ENCODE measurements around the gene PTPN13. TPM values are rescaled to one million over a fixed set of nuclear protein-coding genes. Genes with fewer than 3 reads are reported as not detected.
A peak's percentile ranks its signal among the peaks of the same experiment; 100 is the strongest.
"Not testable (repeated sequence)": the region's sequence is repeated elsewhere in the genome, so short reads cannot be mapped to it uniquely, and the experiment has no call there.

PTPN13 gene
- total RNA-seq, 2 donors from 2014 or later, result 9.1 to 26.7 TPM

DNA sequence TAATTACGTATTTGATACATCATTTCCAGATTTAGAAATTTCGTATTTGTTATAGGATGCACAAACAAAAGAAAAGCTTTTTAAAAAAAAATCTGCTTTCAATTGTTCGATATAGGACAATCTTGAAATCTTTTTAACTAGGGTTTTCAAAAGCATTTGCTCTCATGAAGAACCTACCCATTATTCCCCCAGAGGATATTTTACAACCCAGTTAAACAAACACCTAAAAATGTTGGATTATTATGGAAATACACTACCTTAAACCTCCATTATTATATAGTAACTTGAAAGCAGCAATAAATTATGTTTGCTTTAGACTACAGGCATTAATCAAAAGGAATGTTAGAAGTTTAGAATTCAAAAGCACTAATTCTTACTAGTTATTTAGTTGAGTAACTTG lies 110.5 kb downstream of the PTPN13 start:
- intact Hi-C loops (cut with DNase I), result no loop called here
- WGBS, 2 donors, result 70 to 90% methylated on average over 3 of the region's 3 CpGs

DNA sequence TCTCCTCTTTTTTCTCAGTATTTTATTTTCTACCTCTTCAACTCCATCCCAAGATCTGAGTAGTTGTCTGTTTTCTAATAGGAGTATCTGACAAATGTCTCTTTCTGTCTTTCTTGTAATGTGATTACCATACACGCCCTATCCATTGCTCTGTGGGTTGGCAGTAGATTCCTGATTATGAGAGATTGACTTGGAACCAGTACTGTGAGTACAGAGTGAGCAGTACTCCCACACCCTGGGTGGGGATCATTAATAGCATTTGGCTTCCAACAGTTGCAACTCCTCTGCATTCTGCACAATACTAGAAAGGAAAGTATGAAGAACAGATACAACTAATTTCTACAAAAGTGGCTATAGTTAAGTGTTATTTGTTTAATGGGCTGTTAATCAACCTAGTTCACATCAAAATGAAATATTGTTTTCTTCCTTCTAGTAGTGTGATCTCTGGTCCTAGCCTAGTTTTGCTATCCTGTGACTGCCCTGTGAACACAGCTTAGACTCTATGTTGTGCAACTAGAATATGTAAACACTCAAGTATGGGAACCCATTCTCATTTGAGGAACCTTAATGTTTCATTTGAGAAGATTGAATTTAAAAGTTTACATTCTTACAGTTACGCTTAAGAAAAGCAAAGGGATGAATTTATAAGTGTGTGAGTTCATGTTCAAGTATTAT lies 112.9 kb downstream of the PTPN13 start:
- ATAC-seq (no peak), DNase-seq (no peak)
- WGBS, 2 donors, result 87% methylated on average over 2 of the region's 2 CpGs
- no peaks in the 10 kb centered on the region for H3K36me3 ChIP-seq (replicated peaks in 1 of 2; ENCODE audit: insufficient read depth in 1 of 2, low read depth in 2 of 2)
- TF ChIP-seq POLR2A (IDR thresholded peaks at IDR 0.05), result no peak
- no peaks in the 10 kb centered on the region for H3K27me3 ChIP-seq
- no peak overlapping the region for H3K27ac ChIP-seq
- H3K9me3 ChIP-seq, result no peaks in the 10 kb centered on the region
- H3K4me1 ChIP-seq, result no peaks in the 10 kb centered on the region
- H3K4me3 ChIP-seq, result no peak overlapping the region
- intact Hi-C loops (cut with DNase I), result no loop called here

More for the DNA sequence above, 110.5 kb downstream of the PTPN13 start:
- no peak overlapping the region for H3K4me3 ChIP-seq
- no peak overlapping the region for H3K27ac ChIP-seq
- ATAC-seq, result no peak
- no peaks in the 10 kb centered on the region for H3K4me1 ChIP-seq
- H3K9me3 ChIP-seq, result no peaks in the 10 kb centered on the region
- no peaks in the 10 kb centered on the region for H3K36me3 ChIP-seq (replicated peaks in 1 of 2; ENCODE audit: insufficient read depth in 1 of 2, low read depth in 2 of 2)
- H3K27me3 ChIP-seq, result no peaks in the 10 kb centered on the region
- TF ChIP-seq CTCF (IDR thresholded peaks at IDR 0.05) (no peak), POLR2A (IDR thresholded peaks at IDR 0.05) (no peak)
- DNase-seq, result no peak

DNA sequence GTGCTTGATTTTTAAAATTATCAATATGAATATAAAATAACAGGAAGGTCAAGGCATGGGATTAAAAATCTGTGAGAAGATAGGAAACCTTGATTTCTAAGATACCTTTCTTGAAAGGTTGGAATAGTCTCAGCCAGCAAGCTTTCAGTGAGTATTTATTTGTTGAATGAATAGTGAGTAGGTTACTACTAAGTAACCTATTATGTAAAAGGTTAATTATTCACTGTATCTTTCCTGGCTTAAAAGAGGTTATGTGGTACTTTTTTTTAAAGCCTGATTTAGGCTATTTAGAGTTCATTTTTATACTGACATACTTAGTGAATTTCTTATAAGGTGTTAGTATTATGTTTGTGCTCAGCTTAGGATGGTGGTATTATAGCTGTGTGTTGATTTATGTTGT lies 123.5 kb downstream of the PTPN13 start:
- ATAC-seq (peak; percentile 67), DNase-seq (no peak)
- intact Hi-C loops (cut with DNase I), result no loop called here
- H3K4me3 ChIP-seq, result no peak overlapping the region
- no peaks in the 10 kb centered on the region for H3K27me3 ChIP-seq
- H3K4me1 ChIP-seq, result no peaks in the 10 kb centered on the region
- H3K36me3 ChIP-seq (replicated peaks in 1 of 2; ENCODE audit: insufficient read depth in 1 of 2, low read depth in 2 of 2), result no peaks in the 10 kb centered on the region
- TF ChIP-seq CTCF (IDR thresholded peaks at IDR 0.05) (no peak), POLR2A (IDR thresholded peaks at IDR 0.05) (no peak)
- H3K9me3 ChIP-seq, result no peaks in the 10 kb centered on the region
- peak overlapping the region in 1 of 4 donors; percentile 60 for H3K27ac ChIP-seq

- 57 to 72% methylated on average over 3 of the region's 3 CpGs for WGBS, 2 donors
These were observed 124.0 kb downstream of the PTPN13 start for GRCh38 chr4:86718152-86718551.

DNA sequence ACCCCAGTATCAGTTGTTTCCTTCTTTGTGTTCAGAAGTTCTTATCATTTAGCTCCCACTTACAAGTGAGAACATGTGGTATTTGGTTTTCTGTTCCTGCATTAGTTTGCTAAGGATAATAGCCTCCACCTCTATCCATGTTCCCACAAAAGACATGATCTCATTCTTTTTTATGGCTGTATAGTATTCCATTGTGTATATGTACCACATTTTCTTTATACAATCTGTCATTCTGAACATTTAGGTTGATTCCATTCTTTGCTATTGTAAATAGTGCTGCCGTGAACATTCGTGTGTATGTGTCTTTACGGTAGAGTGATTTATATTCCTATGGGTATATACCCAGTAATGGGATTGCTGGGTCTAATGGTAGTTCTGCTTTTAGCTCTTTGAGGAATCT lies 125.0 kb downstream of the PTPN13 start:
- 76 to 97% methylated on average over 3 of the region's 3 CpGs for WGBS, 2 donors
- intact Hi-C loops (cut with DNase I), result not testable (repeated sequence)

More at GRCh38 chr4:86718152-86718551, 124.0 kb downstream of the PTPN13 start:
- H3K4me1 ChIP-seq, result no peaks in the 10 kb centered on the region
- no peak for ATAC-seq
- H3K36me3 ChIP-seq (replicated peaks in 1 of 2; ENCODE audit: insufficient read depth in 1 of 2, low read depth in 2 of 2), result no peaks in the 10 kb centered on the region
- no peak overlapping the region for H3K4me3 ChIP-seq
- TF ChIP-seq POLR2A (IDR thresholded peaks at IDR 0.05), result no peak
- TF ChIP-seq CTCF (IDR thresholded peaks at IDR 0.05), result no peak
- H3K27me3 ChIP-seq, result no peaks in the 10 kb centered on the region
- no peaks in the 10 kb centered on the region for H3K9me3 ChIP-seq
- H3K27ac ChIP-seq, result peak overlapping the region in 2 of 4 donors; percentile 23 to 60
- no peak for DNase-seq
- intact Hi-C loops (cut with DNase I), result no loop called here

DNA sequence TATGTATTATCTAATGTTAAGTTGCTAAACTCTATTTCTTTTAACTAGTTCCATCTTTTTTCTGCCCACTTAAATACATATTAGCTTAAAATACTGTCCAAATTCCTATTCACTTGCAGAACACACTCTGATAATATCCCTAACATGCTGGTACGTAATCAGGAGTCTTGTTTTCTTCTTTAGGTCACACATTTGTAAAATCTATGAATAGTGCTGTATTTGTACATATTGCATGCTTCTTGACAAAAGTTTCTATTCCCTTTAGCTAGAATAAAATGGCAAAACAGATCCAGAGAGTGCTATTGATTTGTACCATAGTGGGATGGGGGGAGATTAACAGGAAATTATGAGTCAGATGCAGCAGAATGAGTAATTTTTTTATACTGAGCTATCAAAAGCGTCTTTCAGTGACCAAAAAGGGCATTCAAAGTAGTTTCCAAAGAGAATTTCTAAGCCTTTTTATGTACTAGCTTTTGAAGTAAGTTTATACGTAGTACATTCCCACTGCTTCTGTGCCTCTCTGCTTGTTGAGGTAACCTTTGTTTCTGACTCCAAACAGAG lies 126.5 kb downstream of the PTPN13 start:
- Histone ChIP-seq H3K36me3 (replicated peaks in 1 of 2; ENCODE audit: insufficient read depth in 1 of 2, low read depth in 2 of 2) (no peaks in the 10 kb centered on the region), H3K4me3 (no peak overlapping the region), H3K27me3 (no peaks in the 10 kb centered on the region), H3K4me1 (no peaks in the 10 kb centered on the region), H3K27ac (no peak overlapping the region), H3K9me3 (no peaks in the 10 kb centered on the region)
- WGBS, 2 donors, result 71 to 72% methylated on average over 3 of the region's 3 CpGs
- no peak for DNase-seq
- no peak for TF ChIP-seq POLR2A (IDR thresholded peaks at IDR 0.05)
- no peak for TF ChIP-seq CTCF (IDR thresholded peaks at IDR 0.05)
- intact Hi-C loops (cut with DNase I), result no loop called here
- ATAC-seq, result no peak

More for the DNA sequence above, 125.0 kb downstream of the PTPN13 start:
- not testable (repeated sequence) for H3K4me1 ChIP-seq; H3K27ac ChIP-seq; H3K4me3 ChIP-seq; DNase-seq; ATAC-seq; H3K9me3 ChIP-seq; H3K36me3 ChIP-seq (replicated peaks in 1 of 2; ENCODE audit: insufficient read depth in 1 of 2, low read depth in 2 of 2); H3K27me3 ChIP-seq
